GM21717 (cell line): Measurements from ENCODE around the gene C14orf132.

ENCODE experiments used
- ATAC-seq: cut with Tn5 transposase; IDR thresholded peaks from one replicate; pipeline ENCODE4 v1.9.1; 2021; ENCODE audit warnings: mild to moderate bottlenecking, moderate library complexity; ENCODE audit not compliant: unreplicated experiment

Gene C14orf132

DNA sequence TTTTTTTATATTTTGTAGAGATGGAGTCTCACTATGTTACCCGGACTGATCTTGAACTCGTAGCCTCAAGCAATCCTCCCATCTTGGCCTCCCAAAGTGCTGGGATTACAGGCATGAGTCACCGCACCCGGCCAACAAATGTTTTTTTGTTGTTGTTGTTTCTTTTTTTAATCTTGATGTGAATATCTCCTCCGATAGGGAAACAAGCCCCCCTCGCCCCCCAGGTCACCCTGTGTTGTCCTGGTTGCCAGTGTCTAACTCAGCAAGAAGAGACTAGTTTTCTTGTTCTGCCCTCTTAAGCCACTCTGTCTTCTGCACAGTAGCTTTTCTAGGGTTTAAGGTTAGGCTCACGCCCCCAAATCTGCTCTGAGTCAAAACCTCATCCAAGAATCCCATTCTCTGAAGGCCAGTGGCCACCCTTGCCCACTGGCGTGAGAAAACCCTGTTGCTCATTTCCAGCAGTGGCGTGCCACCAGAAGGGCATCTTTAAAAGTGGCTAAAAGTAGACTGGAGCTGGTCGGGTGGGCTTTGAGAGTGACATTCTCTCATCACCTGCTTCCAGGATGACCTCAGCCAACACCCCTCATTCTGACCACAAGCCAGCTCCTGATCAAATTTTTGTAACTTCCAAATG is 42.7 kb downstream of the C14orf132 start:
- ATAC-seq = no peak

DNA sequence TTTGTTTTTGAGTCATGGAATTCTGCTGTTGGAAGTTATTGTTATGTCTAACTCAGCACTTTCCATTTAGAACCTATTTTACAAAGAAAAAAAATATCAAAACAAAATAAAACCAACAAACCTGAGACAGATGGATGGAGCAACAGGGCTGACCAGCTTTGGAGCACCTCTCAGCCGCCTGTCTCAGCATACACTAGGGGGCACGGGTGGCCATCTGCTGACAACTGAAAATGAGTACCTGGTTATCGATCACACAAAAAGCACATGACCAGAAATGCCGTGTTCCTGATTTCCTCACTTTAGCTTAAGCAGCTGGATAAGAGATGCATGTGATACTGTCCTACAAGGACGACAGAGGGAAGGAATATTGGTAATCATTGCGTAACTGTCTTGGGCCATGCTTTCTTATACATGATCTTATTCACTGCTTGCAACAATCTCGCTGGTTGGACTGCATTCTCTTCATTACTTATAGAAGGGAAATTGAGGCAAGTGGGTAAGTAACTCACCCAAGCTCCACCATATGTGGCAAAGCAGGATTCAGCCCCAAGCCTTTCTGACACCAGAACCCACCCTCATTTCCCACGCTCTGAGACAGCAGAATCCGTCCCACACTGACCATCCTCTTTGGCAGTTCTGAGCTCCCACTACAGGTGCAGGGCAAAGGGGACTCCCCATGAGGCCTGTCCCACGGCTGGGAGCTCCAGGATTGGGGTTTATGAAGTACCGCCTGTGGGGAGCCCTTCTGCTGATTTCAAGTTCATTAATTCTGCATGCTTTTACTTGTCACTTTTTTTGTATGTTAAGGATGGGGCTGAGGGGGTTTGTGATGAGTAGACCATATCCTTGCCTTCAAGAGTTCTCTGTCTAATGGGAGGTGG is 43.5 kb downstream of the C14orf132 start:
- no peak for ATAC-seq

DNA sequence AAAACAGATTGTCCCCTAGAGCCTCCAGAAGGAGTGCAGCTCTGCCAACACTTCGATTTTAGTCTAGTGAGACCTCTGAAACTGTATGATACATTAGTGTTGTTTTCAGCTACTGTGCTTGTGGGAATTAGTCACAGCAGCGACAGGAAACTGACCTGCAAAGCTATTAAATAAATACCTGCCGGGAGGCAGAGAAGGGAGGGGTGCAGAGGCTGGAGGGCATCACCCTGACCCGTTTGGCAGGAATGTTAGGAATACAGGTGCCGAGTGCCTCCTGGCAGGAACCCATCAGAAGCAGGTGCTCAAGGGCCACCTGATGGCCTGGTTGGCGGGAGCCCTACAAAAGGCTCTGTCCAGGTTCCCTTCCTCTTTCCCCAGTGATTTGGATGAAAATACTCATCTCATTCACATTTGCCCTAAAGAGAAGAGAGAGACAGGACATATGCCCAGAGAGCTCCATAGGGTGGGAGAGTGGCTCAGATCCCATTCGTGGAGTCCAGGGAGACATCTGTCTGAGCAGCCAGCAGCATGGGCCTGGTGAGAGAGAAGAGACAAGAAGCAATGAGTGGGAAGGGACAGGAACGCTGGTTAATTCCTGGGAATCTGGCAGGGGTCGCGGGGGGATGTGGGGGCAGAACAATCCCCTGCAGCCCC is 44.6 kb downstream of the C14orf132 start:
- no peak for ATAC-seq

DNA sequence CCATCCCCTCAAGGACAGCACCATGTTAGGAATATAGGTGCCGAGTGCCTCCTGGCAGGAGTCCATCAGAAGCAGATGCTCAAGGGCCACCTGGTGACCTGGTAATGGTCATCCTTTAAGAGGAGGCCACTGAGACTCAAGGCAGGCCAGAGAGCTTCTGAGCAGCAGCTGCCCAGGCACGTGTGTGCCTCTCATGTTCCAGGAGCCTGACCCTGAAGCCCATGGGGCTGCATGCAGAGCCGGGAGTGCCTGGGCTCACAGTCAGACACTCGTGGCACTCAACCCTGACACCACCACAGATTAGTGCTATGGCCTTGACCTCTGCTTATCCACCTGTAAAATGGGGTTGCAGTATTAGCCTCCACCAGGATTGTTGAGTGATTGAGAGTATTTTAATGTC is 45.6 kb downstream of the C14orf132 start:
- no peak for ATAC-seq

DNA sequence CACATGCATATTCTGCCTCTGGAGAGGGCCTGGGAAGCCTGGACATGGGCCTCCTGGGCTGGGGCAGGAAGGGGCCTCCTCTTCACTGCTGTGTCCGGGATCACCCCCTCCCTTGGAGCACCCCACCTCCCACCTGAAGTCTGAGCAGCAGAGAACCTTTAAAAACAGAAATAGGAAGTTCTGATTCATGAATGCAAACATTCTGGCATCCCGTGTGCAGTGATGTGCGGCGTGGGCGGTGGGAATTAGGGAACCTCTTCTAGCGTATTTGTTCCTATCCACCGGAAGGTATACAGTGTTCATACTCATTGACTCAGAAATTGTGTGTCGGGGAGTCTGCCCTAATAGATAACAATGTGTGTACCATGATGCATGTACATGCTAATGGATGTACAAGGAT is 46.2 kb downstream of the C14orf132 start:
- ATAC-seq = no peak

DNA sequence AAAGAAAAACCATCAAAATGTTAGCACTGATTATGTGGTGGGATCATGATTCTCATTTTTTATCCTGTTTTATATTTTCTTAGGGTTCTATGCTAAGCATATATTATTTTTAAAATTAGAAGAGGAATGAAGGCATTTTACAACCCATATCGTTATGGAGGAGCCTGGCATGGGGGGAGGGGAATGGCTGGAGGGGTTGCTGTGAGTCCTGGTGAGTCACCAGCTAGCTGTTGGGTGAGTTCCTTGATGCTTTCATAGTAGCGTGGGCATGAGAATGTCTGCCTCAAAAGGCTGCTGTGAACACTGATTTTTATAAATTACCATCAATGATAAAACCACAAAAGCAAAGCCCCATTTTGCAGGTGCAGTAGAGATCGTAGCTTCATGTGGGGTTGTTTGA is 46.9 kb downstream of the C14orf132 start:
- no peak for ATAC-seq

DNA sequence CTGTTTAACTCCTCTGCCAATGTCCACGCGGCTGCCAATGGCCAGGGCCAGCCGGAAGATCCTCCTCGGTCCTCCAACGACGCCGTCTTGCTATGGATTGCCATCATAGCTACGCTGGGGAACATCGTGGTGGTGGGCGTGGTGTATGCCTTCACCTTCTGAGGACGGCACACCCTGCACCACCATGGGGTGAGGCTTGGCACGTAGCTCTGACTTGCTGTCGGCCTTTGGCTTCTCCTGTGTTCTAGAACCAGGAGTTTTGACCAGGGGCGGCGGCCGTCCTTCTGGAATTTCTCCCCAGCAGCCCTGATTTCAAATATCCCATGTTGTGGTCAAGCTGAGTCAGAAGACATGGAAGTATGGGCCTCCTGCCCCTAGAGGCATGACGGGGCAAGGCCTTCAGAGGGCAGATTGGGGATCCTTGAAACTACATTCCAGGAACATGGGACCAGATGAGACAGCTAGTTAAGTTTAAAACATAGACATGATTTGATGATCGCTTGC is 47.5 kb downstream of the C14orf132 start:
- no peak for ATAC-seq

DNA sequence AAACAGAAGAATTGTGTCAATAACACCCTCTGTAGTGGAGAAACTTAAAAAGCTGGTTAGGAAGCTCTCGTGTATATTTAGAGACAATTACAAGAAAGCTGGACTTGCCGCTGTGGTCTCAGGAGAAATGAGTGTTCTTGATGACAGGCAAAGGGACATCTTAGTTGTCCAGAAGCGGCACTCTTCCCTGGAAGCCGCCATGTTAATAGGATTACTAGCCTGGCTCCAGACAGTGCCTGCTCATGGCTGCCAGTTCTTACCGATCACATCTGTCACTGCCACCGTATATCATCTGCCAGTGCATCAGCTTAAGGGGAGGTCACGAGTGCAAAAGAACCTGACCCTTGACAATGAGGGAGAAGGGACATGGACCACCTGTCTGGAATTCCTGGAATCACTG is 48.9 kb downstream of the C14orf132 start:
- ATAC-seq = no peak

DNA sequence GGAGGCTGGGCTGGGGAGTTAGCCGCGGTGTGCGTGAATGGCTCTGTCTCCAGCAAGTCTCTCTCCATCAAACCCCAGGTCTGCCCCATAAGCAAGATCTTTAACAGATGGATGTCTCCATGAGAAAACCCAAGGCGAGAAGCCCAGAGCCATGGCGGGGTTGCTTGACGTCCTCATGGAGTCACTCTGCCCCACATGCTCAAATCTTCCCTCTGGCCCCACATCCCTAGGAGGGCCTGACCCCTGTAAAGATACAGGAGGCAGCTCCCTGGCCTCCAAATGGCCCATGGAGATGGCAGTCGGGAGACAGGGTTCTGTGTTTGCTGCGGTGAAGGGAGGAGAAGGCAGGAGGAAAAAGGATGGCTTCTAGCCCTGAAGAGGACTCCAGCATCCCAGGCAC is 49.3 kb downstream of the C14orf132 start:
- ATAC-seq = no peak

DNA sequence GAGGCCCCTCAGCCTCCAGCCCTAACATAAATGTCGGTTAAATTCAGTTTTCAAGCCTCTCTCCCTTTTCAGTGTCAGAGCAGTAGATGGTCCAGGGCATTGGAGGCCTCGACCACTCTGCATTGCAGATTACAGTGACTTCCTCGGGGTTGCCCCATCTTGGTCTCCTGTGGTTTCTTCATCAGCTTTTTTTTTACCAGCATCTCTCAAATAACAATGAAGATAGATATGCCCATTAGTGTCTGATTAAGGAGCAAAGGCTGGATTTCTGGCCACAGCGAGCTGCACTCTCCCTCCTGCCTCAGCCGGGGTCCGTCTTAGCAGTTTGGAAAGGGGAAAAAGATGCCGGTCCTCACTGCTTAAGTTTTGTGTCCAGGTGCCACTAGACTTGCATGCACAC is 49.7 kb downstream of the C14orf132 start:
- ATAC-seq = no peak

DNA sequence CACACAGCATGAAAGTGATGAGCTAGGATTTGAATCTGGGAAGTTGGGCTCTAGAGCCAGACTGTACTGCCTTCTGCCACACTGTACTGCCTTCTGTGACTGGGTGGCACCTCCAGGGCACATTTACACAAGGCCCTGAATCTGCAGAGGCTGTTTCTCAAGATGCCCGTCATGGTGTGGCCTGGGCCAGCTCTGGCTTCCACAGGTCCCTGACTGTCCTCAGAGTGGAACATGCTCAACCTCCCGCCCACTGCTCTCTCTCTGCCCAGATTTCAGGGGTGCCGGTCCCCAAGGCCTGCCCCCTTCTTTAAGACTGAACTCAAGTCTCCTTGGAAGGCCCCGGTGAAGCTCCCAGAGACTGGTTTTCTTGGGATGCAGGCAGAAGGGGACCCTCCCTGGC is 50.2 kb downstream of the C14orf132 start:
- no peak for ATAC-seq

DNA sequence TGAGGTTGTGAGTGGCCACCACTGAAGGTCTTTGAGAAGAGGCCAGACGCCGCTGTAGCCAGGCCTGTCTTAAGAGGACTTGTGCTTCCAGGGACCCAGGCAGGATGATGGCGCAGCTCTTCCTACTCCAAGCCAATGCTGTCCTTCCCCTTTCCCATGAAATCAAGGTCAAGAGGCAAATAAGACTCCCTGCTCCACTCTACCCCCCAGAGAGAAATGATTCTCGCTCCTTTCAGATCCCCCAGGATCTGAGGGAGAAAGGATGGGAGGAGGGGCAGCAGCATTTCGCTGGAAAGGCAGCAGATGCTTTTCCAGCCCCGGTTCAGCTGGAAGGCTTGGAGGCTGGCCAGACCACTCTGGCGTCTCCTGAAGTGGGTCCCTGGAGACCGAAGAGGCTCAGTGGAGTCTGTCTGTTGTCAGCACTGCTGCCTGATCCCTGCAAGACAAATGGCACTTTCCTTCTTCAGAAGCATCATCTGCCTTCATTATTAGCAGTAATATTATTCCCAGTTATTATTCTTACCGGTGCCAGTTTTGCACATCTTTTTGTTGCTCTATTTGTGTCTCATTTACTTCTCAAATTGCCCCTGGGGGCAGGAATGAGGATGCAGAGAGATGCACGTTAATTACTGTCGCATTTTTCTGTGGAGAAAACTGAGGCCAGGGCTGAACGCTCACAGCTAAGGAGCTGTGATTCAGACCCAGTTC is 51.4 kb downstream of the C14orf132 start:
- ATAC-seq = no peak

DNA sequence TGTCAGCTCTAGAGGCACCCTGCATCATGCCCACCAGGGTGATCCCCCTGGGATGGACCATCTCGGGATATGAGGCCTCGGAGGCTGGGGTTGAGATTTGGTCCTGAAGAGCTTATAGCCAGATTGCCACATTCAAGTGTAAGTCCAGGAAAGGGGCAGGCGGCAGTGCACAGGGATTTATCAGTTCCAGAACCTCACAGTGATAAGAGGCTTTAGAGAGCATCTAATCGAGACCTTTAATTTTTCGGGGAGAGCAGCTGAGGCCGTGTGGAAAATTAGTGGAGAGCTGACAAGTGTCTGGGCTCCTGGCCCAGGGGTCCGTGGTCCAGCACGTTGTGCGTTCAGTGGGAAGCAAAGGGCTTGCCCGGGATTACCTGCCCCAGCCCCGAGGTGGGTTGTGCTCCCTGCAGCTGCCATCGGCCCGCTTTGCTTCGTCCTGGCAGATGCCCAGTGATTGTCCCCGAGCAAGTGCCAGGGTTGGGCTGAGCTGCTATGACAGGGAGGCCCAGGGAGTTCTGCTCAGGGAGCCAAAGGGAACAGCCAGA is 52.1 kb downstream of the C14orf132 start:
- no peak for ATAC-seq

DNA sequence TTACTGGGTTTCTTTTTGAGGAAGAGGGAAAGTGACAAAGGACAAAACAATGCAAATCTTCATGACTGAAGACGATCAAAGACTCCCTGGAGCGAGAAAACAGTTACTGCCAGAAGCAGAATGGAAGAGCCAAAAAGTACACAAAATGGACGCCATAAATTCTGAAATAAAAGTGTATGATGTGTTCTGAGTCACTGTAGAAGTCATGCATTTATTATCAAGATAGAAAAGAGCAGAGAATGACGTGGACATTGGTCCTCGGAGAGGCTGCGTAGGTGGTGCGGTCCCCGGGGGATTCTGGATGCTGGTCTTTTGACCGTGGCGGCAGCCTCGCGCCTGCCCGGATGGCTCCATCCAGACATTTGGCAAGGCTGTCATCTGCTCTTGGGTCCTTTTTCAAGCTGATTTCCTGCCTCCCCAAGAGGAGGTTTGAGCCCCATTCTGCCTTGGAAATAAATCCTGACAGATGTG is 52.8 kb downstream of the C14orf132 start:
- no peak for ATAC-seq

DNA sequence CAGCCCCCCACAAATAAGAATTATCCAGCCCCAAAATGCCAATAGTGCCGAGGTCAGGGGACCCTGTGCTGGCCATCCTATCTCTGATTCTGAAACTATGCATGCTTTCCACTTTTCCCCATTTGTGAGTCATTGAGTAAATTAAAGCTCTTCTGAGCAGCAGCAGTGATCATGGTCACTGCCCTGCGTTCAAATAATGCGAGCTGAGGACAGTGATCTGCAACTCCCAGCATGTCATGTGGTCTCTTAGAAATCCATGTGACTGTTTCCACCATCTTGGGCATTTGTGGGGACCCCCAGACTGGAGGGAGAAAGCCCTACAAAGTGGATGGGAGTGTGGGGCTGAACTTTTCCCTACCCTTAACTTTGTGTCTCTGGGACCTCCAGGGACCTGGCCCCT is 53.8 kb downstream of the C14orf132 start:
- ATAC-seq = no peak

DNA sequence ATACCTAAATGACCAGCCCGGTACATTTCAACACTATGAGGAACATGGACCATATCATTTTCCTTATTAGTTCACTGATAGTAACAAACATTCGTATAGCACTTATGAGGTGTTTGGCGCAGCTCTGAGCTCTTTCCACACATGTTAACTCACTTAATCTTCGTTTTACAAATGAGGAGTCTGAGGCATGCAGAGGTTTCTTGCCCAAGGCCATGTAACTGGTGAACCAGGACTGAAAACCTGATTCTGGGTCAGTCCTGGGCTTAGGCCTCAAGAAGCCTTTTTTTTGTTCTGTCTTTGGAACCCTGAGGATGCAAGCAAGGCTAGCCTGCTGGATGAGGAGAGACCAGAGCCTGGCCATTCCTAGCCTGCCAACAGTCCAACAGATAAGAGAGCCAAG is 55.0 kb downstream of the C14orf132 start:
- ATAC-seq = no peak

DNA sequence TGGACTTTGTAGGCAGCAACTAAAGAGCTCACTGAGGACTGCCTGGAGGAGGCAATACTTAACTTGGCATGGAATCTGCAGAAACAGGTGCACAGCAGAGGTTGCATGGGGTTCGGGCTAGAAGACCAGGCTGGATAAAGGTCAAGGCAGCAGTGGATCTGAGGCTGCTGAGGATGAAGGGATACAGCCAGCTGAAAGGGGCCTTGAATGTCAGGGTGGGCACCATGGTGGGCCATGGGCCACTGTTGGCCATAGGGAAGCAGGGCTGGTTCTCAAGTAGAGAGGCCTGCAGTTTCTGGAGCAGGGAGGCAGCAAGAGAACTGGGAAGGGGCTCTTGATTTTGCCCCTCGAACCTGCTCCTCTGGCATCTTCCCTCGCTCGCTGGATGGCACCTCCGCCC is 55.5 kb downstream of the C14orf132 start:
- ATAC-seq = no peak

DNA sequence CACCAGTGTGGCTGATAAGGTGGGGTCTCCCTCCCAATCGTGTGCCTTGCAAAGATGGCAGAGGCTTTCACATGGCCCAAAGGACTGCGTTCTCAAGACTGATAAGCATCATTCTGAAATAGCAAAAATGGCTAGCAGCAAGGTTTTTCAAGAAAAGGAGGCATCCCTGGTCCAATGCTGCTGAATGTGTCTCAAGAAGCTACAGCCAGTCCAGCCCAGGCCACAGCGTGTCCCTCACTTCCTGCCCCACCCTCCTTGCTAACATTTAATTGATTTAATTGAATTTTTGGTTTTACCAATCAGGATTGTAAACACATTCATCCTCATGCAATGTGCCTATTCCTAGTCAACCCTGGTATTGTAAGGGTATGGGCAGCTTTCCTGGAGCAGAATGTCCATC is 55.9 kb downstream of the C14orf132 start:
- no peak for ATAC-seq

DNA sequence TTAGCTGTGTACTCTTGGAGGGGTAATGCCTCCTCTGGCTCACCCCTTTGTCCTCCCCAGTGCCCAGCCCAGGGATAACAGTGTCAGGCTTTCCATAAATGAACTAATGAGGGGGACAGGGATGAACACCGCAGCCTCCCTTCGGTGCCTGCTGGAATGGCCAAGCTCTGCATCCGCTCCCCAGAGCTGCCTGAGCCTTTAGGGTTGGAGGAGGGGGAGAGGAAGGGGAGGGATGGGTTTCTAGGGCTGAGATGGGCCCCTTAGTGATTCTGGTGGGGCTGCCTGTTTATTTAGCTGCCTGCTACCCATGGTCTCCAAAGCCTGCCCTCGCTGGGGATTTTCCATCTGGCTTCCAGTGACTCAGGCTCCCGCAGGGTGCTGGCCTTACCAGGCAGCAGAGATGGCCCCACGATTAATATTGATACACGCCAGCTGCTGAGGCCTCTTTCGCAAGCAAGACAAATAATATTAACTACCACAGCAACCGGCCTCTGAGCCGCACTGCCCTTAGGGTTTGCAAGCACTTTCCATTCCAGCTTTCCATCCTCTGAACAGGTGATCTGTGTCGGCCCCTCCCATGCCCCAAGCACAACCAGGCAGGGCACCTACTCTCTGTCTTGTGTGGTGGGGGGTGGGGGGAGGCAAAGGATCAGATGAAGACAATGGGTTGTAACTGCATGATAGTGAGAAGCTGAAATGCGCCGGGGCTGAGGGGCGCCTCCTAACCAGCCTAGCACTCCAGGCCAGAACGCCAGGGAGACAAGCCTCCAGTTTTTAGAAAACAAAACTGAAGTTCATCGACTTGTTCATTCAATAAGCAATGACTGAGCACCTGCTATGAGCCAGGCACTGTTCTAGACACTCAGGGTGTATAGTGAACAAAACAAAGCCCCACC is 56.7 kb downstream of the C14orf132 start:
- no peak for ATAC-seq
